ENCODE data around the gene KRTAP4-5. TPM values are rescaled to one million over a fixed set of nuclear protein-coding genes. Genes with fewer than 3 reads are reported as not detected.
"Not testable (repeated sequence)": the region's sequence is repeated elsewhere in the genome, so short reads cannot be mapped to it uniquely, and the experiment has no call there.

KRTAP4-5 gene
- total RNA-seq, 1 donor, result not detected

DNA sequence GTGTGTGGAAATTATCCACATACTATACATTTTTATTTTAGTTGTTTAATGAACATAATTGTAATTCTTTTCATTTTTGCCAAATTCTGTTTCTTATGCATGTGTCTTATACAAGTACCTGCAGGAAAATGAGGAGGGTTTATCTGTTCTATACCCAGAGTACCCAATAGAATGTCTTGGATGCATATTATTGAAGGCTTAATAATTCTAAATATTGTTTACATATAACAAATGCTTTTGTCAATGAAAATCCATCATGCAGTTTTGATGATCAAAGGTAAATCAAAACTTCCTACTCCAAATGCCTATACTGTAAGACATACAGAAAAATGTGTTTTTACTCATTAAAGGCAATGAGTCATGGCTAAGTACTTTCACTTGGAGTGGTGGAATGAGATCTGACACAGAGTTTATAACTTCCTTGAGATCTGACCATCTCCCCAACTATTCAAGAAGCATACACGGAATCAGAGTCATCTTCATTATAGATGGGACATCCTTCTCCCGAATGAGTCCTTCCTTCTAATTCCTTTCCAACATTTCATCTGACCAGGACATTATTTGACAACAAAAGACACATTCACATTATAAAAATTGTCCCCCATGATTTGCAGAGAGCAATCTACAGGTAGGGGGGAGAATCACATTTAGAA lies 45.1 kb downstream of the KRTAP4-5 start:
- not testable (repeated sequence) for H3K9me3 ChIP-seq (ENCODE audit: low read depth, low read length); H3K27me3 ChIP-seq (ENCODE audit: insufficient read depth, low read length); H3K4me1 ChIP-seq (ENCODE audit: insufficient read depth, low read length); H3K4me3 ChIP-seq (ENCODE audit: low read length)

DNA sequence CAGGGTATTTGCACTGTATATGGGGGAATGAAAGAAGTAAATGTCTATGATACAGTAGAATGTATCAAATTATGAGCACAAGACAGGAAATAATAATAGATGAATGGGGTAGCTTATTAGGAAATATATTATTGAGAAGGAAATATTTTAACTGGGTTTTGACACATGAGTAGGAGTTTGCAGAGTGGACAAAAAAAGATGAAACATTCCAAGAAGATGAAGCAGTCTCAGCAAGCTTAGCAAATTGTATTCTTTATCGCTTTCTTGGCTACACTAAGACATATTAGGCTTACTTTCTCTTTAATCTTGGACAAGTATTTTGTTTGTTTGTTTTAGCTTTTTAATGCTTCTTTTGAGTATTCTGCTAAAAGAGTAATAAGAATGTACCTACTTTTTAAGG lies 45.7 kb downstream of the KRTAP4-5 start:
- Histone ChIP-seq H3K9me3 (ENCODE audit: low read depth, low read length) (no peaks in the 10 kb centered on the region), H3K4me3 (ENCODE audit: low read length) (no peak overlapping the region), H3K27me3 (ENCODE audit: insufficient read depth, low read length) (no peaks in the 10 kb centered on the region), H3K4me1 (ENCODE audit: insufficient read depth, low read length) (peaks cover 8% of the 10 kb centered on the region)

GRCh38 chr17:41101586-41102259 lies 47.9 kb downstream of the KRTAP4-5 start, which contains the start of gene KRTAP4-16:
Gene KRTAP4-16 (minus strand): TSS chr17:41102209. CDS start chr17:41102209, 0 bp downstream.
- Histone ChIP-seq H3K4me1 (ENCODE audit: insufficient read depth, low read length) (no peaks in the 10 kb centered on the region), H3K9me3 (ENCODE audit: low read depth, low read length) (no peaks in the 10 kb centered on the region), H3K27me3 (ENCODE audit: insufficient read depth, low read length) (no peaks in the 10 kb centered on the region), H3K4me3 (ENCODE audit: low read length) (no peak within 1 kb of the TSS)

DNA sequence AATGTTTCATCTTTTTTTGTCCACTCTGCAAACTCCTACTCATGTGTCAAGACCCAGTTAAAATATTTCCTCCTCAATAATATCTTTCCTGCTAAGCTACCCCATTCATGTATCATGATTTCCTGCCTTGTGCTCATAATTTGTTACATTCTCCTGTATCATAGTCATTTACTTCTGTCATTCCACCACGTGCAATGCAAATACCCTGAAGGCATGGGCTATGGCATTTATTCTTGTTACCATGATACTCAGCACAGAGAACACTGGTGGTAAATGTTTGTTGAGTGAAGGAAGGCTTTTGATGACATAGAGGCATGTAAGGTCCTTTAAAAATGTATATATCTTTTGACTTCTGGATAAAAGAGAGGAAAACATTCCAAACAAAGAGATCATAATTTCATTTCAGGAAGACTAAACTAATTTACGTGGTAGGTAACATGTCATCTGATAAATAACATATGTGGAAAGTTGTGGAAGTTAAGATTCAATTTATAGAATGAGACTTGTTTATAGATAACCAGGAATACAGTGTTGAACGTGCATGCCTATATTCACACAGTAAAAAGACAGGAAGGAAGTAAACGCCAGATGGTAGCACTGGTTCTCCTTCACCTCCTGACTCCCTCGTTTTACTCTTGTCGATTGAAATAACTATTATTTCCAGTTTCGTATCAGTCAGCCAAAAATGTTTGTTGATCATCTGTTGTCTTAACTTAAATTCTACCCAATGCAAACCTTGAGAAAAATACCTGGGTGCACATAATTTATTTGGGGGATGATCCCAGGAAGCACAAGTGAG lies 49.7 kb downstream of the KRTAP4-5 start:
- H3K27me3 ChIP-seq (ENCODE audit: insufficient read depth, low read length); H3K4me3 ChIP-seq (ENCODE audit: low read length); H3K9me3 ChIP-seq (ENCODE audit: low read depth, low read length); H3K4me1 ChIP-seq (ENCODE audit: insufficient read depth, low read length): not testable (repeated sequence)

Other genes with a start within 250 kb of the KRTAP4-5 start
- 0.52 TPM for gene KRT23, start 212.2 kb downstream of the KRTAP4-5 start, total RNA-seq
- not detected for gene KRT39, start 182.9 kb downstream of the KRTAP4-5 start, total RNA-seq
- gene KRT40, start 165.5 kb downstream of the KRTAP4-5 start, total RNA-seq, result 0.10 TPM
- 0.31 TPM for gene KRTAP3-3, start 155.7 kb downstream of the KRTAP4-5 start, total RNA-seq
- gene KRTAP3-2, start 149.9 kb downstream of the KRTAP4-5 start, total RNA-seq, result not detected
- not detected for gene KRTAP3-1, start 140.7 kb downstream of the KRTAP4-5 start, total RNA-seq
- not detected for gene KRTAP1-5, start 122.6 kb downstream of the KRTAP4-5 start, total RNA-seq
- gene KRTAP1-4, start 119.6 kb downstream of the KRTAP4-5 start, total RNA-seq, result not detected
- gene KRTAP1-3, start 115.0 kb downstream of the KRTAP4-5 start, total RNA-seq, result not detected
- gene KRTAP1-1, start 108.4 kb downstream of the KRTAP4-5 start, total RNA-seq, result not detected
- not detected for gene KRTAP2-1, start 102.5 kb downstream of the KRTAP4-5 start, total RNA-seq
- gene KRTAP2-2, start 94.6 kb downstream of the KRTAP4-5 start, total RNA-seq, result not detected
- not detected for gene KRTAP2-3, start 89.7 kb downstream of the KRTAP4-5 start, total RNA-seq
- not detected for gene KRTAP2-4, start 83.9 kb downstream of the KRTAP4-5 start, total RNA-seq
- not detected for gene KRTAP4-7, start 65.7 kb downstream of the KRTAP4-5 start, total RNA-seq
- not detected for gene KRTAP4-8, start 51.7 kb downstream of the KRTAP4-5 start, total RNA-seq
- gene KRTAP4-16, start 47.6 kb downstream of the KRTAP4-5 start, total RNA-seq, result not detected
- gene KRTAP4-9, start 44.4 kb downstream of the KRTAP4-5 start, total RNA-seq, result not detected
- not detected for gene KRTAP4-11, start 31.5 kb downstream of the KRTAP4-5 start, total RNA-seq
- gene KRTAP4-12, start 25.6 kb downstream of the KRTAP4-5 start, total RNA-seq, result not detected
- gene KRTAP4-6, start 9.3 kb downstream of the KRTAP4-5 start, total RNA-seq, result not detected
- gene KRTAP4-4, start 10.9 kb upstream of the KRTAP4-5 start, total RNA-seq, result not detected
- not detected for gene KRTAP4-3, start 18.4 kb upstream of the KRTAP4-5 start, total RNA-seq
- gene KRTAP4-2, start 28.4 kb upstream of the KRTAP4-5 start, total RNA-seq, result not detected
- not detected for gene KRTAP4-1, start 35.1 kb upstream of the KRTAP4-5 start, total RNA-seq
- not detected for gene KRTAP9-1, start 40.1 kb upstream of the KRTAP4-5 start, total RNA-seq
- gene KRTAP9-2, start 76.8 kb upstream of the KRTAP4-5 start, total RNA-seq, result not detected
- gene KRTAP9-3, start 82.6 kb upstream of the KRTAP4-5 start, total RNA-seq, result not detected
- not detected for gene KRTAP9-8, start 88.2 kb upstream of the KRTAP4-5 start, total RNA-seq
- not detected for gene KRTAP9-4, start 99.9 kb upstream of the KRTAP4-5 start, total RNA-seq
- gene KRTAP9-9, start 105.6 kb upstream of the KRTAP4-5 start, total RNA-seq, result not detected
- gene KRTAP9-6, start 115.6 kb upstream of the KRTAP4-5 start, total RNA-seq, result not detected
- gene KRTAP9-7, start 125.9 kb upstream of the KRTAP4-5 start, total RNA-seq, result not detected
- not detected for gene KRTAP29-1, start 153.0 kb upstream of the KRTAP4-5 start, total RNA-seq
- gene KRTAP16-1, start 159.5 kb upstream of the KRTAP4-5 start, total RNA-seq, result 0.21 TPM
- not detected for gene KRTAP17-1, start 165.9 kb upstream of the KRTAP4-5 start, total RNA-seq
- gene KRT33A, start 201.0 kb upstream of the KRTAP4-5 start, total RNA-seq, result not detected
- not detected for gene KRT33B, start 220.0 kb upstream of the KRTAP4-5 start, total RNA-seq
- 0.10 TPM for gene KRT34, start 232.5 kb upstream of the KRTAP4-5 start, total RNA-seq
- gene KRT31, start 247.8 kb upstream of the KRTAP4-5 start, total RNA-seq, result not detected

All from mononuclear cell (primary cell).